GM12878 (cell line): ENCODE measurements around the gene MYOM3. TPM values are rescaled to one million over a fixed set of nuclear protein-coding genes. Genes with fewer than 3 reads are reported as not detected.

ENCODE experiments used
- ATAC-seq: fragments of 200-7000 bp; cut with Tn5 transposase; 3 replicates; pipeline ENCODE4 v1.9.1; 2020; ENCODE audit warnings: mild to moderate bottlenecking, moderate library complexity
- BruUV-seq: library from RNA; stranded (reverse); fragments of 400-500 nt; replicated peaks from 2 replicates; lab custom pipeline; 2021; lab: Mats Ljungman, UMichigan
- CTCF ChIA-PET: fragments of 300-600 bp; sonication (Branson Sonifier 250); formaldehyde crosslinking; extraction: SDS; loops from one replicate; lab custom pipeline; 2021; ENCODE audit warnings: inconsistent platforms; lab: Yijun Ruan, JAX
- POLR2A ChIA-PET: fragments of 350-600 bp; formaldehyde crosslinking; extraction: SDS; loops from one replicate; lab custom pipeline; 2021; ENCODE audit warnings: inconsistent platforms; lab: Charles Lee
- RAD21 ChIA-PET: fragments of 300-600 bp; sonication (Branson Sonifier 250); formaldehyde crosslinking; loops from one replicate; lab custom pipeline; 2023; ENCODE audit warnings: antibody characterized with exemption; ENCODE audit not compliant: unreplicated experiment; lab: Charles Lee
- SMC1A ChIA-PET: fragments of 300-600 bp; sonication (Branson Sonifier 250); formaldehyde crosslinking; loops from one replicate; lab custom pipeline; 2023; ENCODE audit not compliant: unreplicated experiment, uncharacterized antibody; lab: Charles Lee
- DNase-seq: peaks from one replicate; pipeline ENCODE4 v3.0.0-alpha.2; 2011; ENCODE audit warnings: low read depth, low spot score
- FAIRE-seq: peaks from 3 replicates; lab custom pipeline; 2011; peaks lifted over from hg19 to GRCh38; lab: Jason Lieb, UNC
- H2AFZ ChIP-seq: 2 replicates; pipeline ENCODE4 v1.6.0; 2011; ENCODE audit warnings: low read depth, low read length, control low read depth; ENCODE audit not compliant: control insufficient read depth
- H3K27ac ChIP-seq: 2 replicates; pipeline ENCODE4 v1.5.1; 2011; ENCODE audit warnings: control low read depth; ENCODE audit not compliant: control insufficient read depth, insufficient read depth
- H3K27me3 ChIP-seq, 2 experiments: replicated peaks in 1 of 2; 2 replicates each; pipeline versions ENCODE4 v1.6.0 to v1.6.1; 2011; ENCODE audit warnings: low read length in 1 of 2; ENCODE audit not compliant: control insufficient read depth in 2 of 2, insufficient read depth in 2 of 2
- H3K36me3 ChIP-seq, 2 experiments: 2 replicates each; pipeline ENCODE4 v1.5.1; 2011; ENCODE audit warnings: low read length in 1 of 2; ENCODE audit not compliant: control insufficient read depth in 2 of 2, insufficient read depth in 2 of 2
- H3K4me1 ChIP-seq: 2 replicates; pipeline ENCODE4 v1.6.1; 2011; ENCODE audit warnings: mild to moderate bottlenecking, low read length, moderate library complexity, mixed read lengths; ENCODE audit not compliant: control insufficient read depth, insufficient read depth
- H3K4me2 ChIP-seq: 2 replicates; pipeline ENCODE4 v1.6.0; 2011; ENCODE audit warnings: control low read depth; ENCODE audit not compliant: control insufficient read depth, insufficient read depth
- H3K4me3 ChIP-seq: fragments of 200-600 bp; sonication (generic); 2 replicates; pipeline ENCODE4 v1.5.1; 2016
- H3K79me2 ChIP-seq: 2 replicates; pipeline ENCODE4 v1.6.0; 2011; ENCODE audit warnings: low read length; ENCODE audit not compliant: control insufficient read depth, insufficient read depth
- H3K9ac ChIP-seq: 2 replicates; pipeline ENCODE4 v1.8.0; 2011; ENCODE audit warnings: low read length, control low read depth, mixed read lengths; ENCODE audit not compliant: control insufficient read depth, insufficient read depth
- H3K9me3 ChIP-seq: replicated peaks from 3 replicates; pipeline ENCODE4 v1.5.1; 2011; ENCODE audit warnings: mild to moderate bottlenecking, low read length; ENCODE audit not compliant: control insufficient read depth, insufficient read depth
- H4K20me1 ChIP-seq: 2 replicates; pipeline ENCODE4 v1.6.0; 2011; ENCODE audit not compliant: control insufficient read depth, insufficient read depth
- ATF7 ChIP-seq: fragments of 450-650 bp; IDR thresholded peaks from 2 replicates; pipeline ENCODE4 v1.6.1; 2016; ENCODE audit warnings: low read depth, mild to moderate bottlenecking
- CREM ChIP-seq: IDR thresholded peaks from 2 replicates; pipeline ENCODE4 v1.6.1; 2014; ENCODE audit warnings: antibody characterized with exemption, low read depth
- EED ChIP-seq: sonication (generic); IDR thresholded peaks from 2 replicates; pipeline ENCODE4 v1.6.1; 2016; ENCODE audit warnings: antibody characterized with exemption, low read depth
- IKZF2 ChIP-seq, 2 experiments: fragments of 450-650 bp; IDR thresholded peaks; 2 replicates each; pipeline ENCODE4 v1.6.1; 2017; ENCODE audit warnings: mild to moderate bottlenecking in 2 of 2, moderate library complexity in 2 of 2
- LARP7 ChIP-seq: fragments of 450-650 bp; IDR thresholded peaks from 2 replicates; pipeline ENCODE4 v1.6.1; 2017; ENCODE audit warnings: mild to moderate bottlenecking
- MEF2A ChIP-seq: IDR thresholded peaks from 2 replicates; pipeline ENCODE4 v1.6.1; 2011; ENCODE audit warnings: low read depth, mild to moderate bottlenecking, low read length, moderate library complexity; ENCODE audit not compliant: insufficient read depth
- MEF2B ChIP-seq: fragments of 450-650 bp; IDR thresholded peaks from 2 replicates; pipeline ENCODE4 v1.6.1; 2018; ENCODE audit warnings: mild to moderate bottlenecking, moderate library complexity; ENCODE audit not compliant: partially characterized antibody, poor library complexity, severe bottlenecking
- NRF1 ChIP-seq: conservative IDR thresholded peaks from 2 replicates; pipeline ENCODE4 v1.6.1; 2011; ENCODE audit warnings: mild to moderate bottlenecking, low read depth, low read length, improper control_type of control experiment
- SP1 ChIP-seq: IDR thresholded peaks from one replicate; pipeline ENCODE4 v1.6.1; 2011; ENCODE audit warnings: low read depth, low read length
- SPI1 ChIP-seq: IDR thresholded peaks from 2 replicates; pipeline ENCODE4 v1.6.1; 2011; ENCODE audit warnings: low read depth, mild to moderate bottlenecking, low read length, moderate library complexity, borderline replicate concordance; ENCODE audit not compliant: insufficient read depth
- SUPT20H ChIP-seq: IDR thresholded peaks from 2 replicates; pipeline ENCODE4 v1.6.1; 2011; ENCODE audit warnings: low read depth, mild to moderate bottlenecking, low read length, moderate library complexity, borderline replicate concordance; ENCODE audit not compliant: control insufficient read depth
- WGBS: methylation state at CpG from one replicate; pipeline ENCODE4 v1.1.6; 2016; ENCODE audit warnings: low lambda C conversion rate; ENCODE audit not compliant: insufficient replicate concordance, insufficient coverage; ENCODE audit errors: missing lambda C conversion rate; 5-methylcytosine and 5-hydroxymethylcytosine counted together
- in situ Hi-C: fragments of 300-500 bp; cut with MboI; formaldehyde crosslinking; loops from 9 replicates; pipeline ENCODE4 v1.14.3; 2018; ENCODE audit warnings: mixed read lengths
- intact Hi-C: fragments of 100-400 bp; cut with micrococcal nuclease; formaldehyde crosslinking; loops from one replicate; pipeline ENCODE4 v1.14.2; 2022; ENCODE audit not compliant: unreplicated experiment
- polyA plus RNA-seq, 11 experiments: library from polyadenylated mRNA; depleted of rRNA in 4 of 11; unstranded in 6 of 11; stranded (reverse) in 5 of 11; fragments of >200 nt; fragmentation: Nextera tagmentation in 4 of 11; fragmentation: Illumina TruSeq in 1 of 11; extraction: Ambion mirVana in 4 of 11; extraction: Trizol in 1 of 11; gene quantifications; 1 replicate in 1 of 11; 2 replicates in 10 of 11; pipeline versions ENCODE4 v1.2.1 to v1.2.3, GENCODE V29; 2011 to 2016; ENCODE audit warnings: inconsistent platforms in 2 of 11, missing spikeins in 2 of 11, low read depth in 1 of 11
- total RNA-seq, 4 experiments: library from RNA; depleted of rRNA in 3 of 4; stranded (reverse); fragments of >200 nt in 3 of 4; fragmentation: Illumina TruSeq in 1 of 4; extraction: Trizol in 1 of 4; gene quantifications; 2 replicates each; pipeline versions ENCODE4 v1.2.1 to v1.2.3, GENCODE V29; 2013 to 2021
- TF ChIP-seq, protein P1 (sequence below): fragments of 150-350 bp; IDR thresholded peaks from 2 replicates; pipeline ENCODE4 v1.6.1; 2016; ENCODE audit warnings: low read depth, low read length
- TF ChIP-seq, protein P2 (sequence below): fragments of 450-650 bp; IDR thresholded peaks from 2 replicates; pipeline ENCODE4 v1.6.1; 2014; ENCODE audit warnings: mild to moderate bottlenecking
- TF ChIP-seq, protein P3 (sequence below): fragments of 150-350 bp; IDR thresholded peaks from 2 replicates; pipeline ENCODE4 v1.6.1; 2014; ENCODE audit warnings: mild to moderate bottlenecking, low read depth, low read length
- TF ChIP-seq, protein P4 (sequence below): fragments of 450-650 bp; IDR thresholded peaks from 2 replicates; pipeline ENCODE4 v1.6.1; 2018; ENCODE audit warnings: borderline replicate concordance, mild to moderate bottlenecking; ENCODE audit not compliant: partially characterized antibody

Gene MYOM3
- total and polyA plus RNA-seq, 10 of the 15 experiments (the other 5 are each of a cell fraction or from before 2014, with no cell fraction given), result 0.06 TPM; not detected in 9

DNA sequence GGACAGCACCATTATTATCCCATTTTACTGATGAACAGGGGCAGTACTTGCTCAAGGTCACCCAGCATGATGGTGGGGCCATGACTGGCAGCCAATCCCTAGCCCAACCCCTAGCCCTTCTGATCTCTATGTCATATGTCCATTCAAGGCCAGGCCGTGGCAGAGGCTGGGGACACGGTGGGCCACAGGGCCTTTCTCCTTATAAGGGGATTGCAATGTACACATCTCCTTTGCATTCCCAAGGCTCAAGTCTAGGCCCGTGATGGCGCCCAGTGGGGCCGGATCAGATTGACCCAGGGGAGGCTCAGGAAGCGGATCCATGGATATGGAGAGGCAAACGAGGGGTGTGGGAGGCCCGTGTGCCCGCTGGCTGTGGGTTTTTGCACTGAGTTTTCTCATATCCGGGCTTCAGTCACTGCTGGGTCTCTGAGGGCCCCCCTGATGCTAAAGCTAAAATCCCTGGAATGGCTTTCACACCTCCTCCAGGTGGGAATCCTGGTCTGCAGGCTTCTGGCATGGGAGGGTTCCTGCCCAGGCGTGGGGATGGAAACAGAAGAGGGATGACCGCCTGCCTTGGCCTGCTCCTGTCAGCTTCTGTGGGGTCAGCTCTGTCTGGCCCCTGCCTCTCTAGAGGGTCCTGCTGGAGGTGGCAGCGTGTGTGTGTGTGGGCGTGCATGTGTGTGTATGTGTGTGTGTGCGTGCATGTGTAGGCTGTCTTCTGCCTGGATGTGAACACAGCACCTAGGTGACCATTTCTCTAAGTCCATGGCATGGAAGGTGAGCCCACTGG lies 2.1 kb downstream of the MYOM3 start:
- Histone ChIP-seq H3K9ac (no peak overlapping the region), H3K27me3 (no peaks in the 10 kb centered on the region; a peak in 3 of 4 replicates), H3K9me3 (no peaks in the 10 kb centered on the region), H3K4me1 (no peaks in the 10 kb centered on the region), H3K4me3 (no peak overlapping the region), H3K27ac (no peak overlapping the region), H3K4me2 (no peak overlapping the region), H4K20me1 (no peaks in the 10 kb centered on the region), H2AFZ (no peak overlapping the region), H3K79me2 (no peaks in the 10 kb centered on the region), H3K36me3 (no peaks in the 10 kb centered on the region)
- no TSS peak for BruUV-seq
- ChIA-PET CTCF (interaction anchor here (0.6 kb wide), 1 partner anchor 167 kb away, joined by 3 read pairs; no protein-coding TSS in a partner anchor), POLR2A (no interaction called here), RAD21 (no interaction called here), SMC1A (no interaction called here)
- FAIRE-seq, result no peak
- in situ Hi-C loops (no loop called here), intact Hi-C loops (no loop called here)
- no peak for ATAC-seq
- DNase-seq, result no peak
- 28% methylated on average over 15 of the region's 15 CpGs for WGBS
- TF ChIP-seq CREM, result no peak
- no peak for TF ChIP-seq LARP7
- TF ChIP-seq NRF1, result no peak
- TF ChIP-seq MEF2A, result no peak
- TF ChIP-seq, protein P1, sequence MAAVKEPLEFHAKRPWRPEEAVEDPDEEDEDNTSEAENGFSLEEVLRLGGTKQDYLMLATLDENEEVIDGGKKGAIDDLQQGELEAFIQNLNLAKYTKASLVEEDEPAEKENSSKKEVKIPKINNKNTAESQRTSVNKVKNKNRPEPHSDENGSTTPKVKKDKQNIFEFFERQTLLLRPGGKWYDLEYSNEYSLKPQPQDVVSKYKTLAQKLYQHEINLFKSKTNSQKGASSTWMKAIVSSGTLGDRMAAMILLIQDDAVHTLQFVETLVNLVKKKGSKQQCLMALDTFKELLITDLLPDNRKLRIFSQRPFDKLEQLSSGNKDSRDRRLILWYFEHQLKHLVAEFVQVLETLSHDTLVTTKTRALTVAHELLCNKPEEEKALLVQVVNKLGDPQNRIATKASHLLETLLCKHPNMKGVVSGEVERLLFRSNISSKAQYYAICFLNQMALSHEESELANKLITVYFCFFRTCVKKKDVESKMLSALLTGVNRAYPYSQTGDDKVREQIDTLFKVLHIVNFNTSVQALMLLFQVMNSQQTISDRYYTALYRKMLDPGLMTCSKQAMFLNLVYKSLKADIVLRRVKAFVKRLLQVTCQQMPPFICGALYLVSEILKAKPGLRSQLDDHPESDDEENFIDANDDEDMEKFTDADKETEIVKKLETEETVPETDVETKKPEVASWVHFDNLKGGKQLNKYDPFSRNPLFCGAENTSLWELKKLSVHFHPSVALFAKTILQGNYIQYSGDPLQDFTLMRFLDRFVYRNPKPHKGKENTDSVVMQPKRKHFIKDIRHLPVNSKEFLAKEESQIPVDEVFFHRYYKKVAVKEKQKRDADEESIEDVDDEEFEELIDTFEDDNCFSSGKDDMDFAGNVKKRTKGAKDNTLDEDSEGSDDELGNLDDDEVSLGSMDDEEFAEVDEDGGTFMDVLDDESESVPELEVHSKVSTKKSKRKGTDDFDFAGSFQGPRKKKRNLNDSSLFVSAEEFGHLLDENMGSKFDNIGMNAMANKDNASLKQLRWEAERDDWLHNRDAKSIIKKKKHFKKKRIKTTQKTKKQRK, result no peak
- no peak for TF ChIP-seq SPI1
- TF ChIP-seq, protein P2, sequence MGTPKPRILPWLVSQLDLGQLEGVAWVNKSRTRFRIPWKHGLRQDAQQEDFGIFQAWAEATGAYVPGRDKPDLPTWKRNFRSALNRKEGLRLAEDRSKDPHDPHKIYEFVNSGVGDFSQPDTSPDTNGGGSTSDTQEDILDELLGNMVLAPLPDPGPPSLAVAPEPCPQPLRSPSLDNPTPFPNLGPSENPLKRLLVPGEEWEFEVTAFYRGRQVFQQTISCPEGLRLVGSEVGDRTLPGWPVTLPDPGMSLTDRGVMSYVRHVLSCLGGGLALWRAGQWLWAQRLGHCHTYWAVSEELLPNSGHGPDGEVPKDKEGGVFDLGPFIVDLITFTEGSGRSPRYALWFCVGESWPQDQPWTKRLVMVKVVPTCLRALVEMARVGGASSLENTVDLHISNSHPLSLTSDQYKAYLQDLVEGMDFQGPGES, result no peak
- TF ChIP-seq EED, result no peak
- TF ChIP-seq, protein P3, sequence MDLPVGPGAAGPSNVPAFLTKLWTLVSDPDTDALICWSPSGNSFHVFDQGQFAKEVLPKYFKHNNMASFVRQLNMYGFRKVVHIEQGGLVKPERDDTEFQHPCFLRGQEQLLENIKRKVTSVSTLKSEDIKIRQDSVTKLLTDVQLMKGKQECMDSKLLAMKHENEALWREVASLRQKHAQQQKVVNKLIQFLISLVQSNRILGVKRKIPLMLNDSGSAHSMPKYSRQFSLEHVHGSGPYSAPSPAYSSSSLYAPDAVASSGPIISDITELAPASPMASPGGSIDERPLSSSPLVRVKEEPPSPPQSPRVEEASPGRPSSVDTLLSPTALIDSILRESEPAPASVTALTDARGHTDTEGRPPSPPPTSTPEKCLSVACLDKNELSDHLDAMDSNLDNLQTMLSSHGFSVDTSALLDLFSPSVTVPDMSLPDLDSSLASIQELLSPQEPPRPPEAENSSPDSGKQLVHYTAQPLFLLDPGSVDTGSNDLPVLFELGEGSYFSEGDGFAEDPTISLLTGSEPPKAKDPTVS, result no peak
- no peak for TF ChIP-seq SP1
- TF ChIP-seq, protein P4, sequence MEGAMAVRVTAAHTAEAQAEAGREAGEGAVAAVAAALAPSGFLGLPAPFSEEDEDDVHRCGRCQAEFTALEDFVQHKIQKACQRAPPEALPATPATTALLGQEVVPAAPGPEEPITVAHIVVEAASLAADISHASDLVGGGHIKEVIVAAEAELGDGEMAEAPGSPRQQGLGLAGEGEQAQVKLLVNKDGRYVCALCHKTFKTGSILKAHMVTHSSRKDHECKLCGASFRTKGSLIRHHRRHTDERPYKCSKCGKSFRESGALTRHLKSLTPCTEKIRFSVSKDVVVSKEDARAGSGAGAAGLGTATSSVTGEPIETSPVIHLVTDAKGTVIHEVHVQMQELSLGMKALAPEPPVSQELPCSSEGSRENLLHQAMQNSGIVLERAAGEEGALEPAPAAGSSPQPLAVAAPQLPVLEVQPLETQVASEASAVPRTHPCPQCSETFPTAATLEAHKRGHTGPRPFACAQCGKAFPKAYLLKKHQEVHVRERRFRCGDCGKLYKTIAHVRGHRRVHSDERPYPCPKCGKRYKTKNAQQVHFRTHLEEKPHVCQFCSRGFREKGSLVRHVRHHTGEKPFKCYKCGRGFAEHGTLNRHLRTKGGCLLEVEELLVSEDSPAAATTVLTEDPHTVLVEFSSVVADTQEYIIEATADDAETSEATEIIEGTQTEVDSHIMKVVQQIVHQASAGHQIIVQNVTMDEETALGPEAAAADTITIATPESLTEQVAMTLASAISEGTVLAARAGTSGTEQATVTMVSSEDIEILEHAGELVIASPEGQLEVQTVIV, result no peak
- no peak for TF ChIP-seq ATF7
- no peak for TF ChIP-seq SUPT20H
- no peak for TF ChIP-seq IKZF2 (IDR thresholded peaks at IDR 0.05)
- TF ChIP-seq MEF2B, result no peak
